ENCODE data around the gene SECISBP2L. TPM values are rescaled to one million over a fixed set of nuclear protein-coding genes. Genes with fewer than 3 reads are reported as not detected.

Gene SECISBP2L
- polyA plus RNA-seq, 5 donors, result 47.6 to 89.1 (median 81.8) TPM

DNA sequence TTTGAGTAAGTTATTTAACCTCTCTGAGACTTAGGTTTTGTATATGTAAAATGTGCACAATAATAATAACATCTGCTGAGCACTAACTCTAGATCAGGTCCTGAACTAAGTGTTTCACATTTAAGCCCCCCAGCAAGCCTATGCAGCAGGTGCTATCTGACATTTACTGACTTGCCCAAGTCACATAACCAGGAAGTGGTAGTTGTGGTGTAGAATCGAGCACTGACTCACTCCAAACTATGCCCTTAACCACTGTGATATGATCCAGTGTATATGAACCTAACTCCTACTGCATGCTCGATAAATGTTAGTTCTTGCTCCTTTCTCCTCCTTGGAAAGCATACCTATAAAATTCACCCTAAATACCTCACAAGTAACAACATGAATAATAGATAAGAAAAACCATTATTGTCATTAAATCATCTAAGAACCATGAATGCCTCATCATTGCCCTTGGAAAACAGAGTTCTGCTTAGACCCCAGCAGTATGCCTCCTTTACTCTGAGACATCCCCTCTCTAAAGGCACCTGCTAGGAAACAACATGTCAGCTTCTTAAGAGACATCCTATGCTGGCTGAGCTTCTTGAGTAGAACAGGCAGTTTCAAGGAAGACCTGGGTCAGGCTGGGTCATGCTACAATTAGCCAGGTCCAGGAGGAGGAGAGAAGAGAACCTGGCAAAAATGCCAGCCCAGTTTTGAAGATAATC is 79.5 kb downstream of the SECISBP2L start:
- no peak for DNase-seq

- no peak for DNase-seq
Measured at GRCh38 chr15:48965972-48966371, 80.3 kb downstream of the SECISBP2L start.

DNA sequence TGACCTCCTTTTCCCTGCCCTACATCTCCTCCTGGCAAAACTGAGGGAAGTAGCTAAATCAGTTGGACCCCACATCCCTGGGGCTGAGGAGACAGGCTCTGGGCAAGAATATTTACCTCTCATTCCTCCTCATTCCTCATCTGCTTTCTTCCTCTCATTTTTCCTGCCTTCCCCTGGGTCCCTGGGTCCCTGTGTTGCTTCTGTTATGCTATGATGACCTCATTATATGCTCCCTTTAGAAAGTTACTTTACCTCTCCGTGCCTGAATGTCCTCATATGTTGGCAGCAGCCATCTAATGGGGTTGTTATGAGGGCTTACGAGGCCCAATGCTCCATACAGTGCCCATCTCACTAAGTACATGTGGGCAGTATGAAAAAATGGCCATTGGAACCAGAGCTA is 81.3 kb downstream of the SECISBP2L start:
- DNase-seq, result no peak

GRCh38 chr15:48963524-48964113 is 82.6 kb downstream of the SECISBP2L start, which contains the start of gene SHC4:
TSS of gene SHC4 (minus strand) at chr15:48963919. CDS start at chr15:48963015, 904 bp downstream.
- peak; percentile 58 to 67 for DNase-seq

DNA sequence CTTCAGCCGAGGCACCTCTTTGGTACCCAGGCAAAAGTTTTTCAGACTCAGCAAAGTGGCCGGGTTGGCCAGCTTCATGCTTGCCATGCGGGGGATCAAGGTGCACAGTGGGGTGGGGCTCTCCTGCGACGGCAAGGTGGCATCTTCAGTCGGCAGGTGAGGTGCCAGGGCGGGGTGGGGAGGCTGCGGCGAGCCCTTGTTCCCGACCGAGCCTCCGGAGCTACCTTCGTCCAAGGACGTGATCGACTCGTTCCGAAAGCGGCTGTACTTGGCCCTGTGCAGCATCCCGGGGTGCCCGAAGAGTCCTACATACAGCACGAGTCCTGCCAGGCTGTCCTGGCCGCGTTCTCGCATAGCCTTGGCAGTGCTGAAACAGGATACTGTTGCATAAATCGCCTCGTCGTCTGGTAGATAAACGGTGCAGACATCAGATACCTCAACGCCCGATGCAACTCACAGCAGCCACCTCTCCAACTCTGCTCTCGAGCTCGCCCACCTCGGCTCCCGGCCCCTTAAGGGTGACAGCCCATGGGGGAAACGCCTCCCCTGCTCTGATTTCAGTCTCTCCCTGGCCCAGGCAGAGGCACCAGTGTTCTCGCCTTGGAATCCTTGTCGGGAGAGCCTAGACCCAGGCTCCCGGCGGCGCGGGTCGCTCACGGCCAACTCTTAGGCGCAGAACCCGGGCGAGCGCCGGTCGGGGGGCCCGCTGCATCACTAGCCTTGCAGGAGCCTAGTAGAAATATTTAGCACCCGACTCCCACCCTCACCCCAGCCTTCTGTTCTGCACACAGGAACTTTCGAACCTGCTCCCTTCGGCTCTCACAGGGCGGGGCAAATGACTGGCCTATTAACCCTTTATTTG is 83.4 kb downstream of the SECISBP2L start:
- DNase-seq, result no peak

- no peak for DNase-seq
Measured at GRCh38 chr15:48955967-48956366, 90.3 kb downstream of the SECISBP2L start.

DNA sequence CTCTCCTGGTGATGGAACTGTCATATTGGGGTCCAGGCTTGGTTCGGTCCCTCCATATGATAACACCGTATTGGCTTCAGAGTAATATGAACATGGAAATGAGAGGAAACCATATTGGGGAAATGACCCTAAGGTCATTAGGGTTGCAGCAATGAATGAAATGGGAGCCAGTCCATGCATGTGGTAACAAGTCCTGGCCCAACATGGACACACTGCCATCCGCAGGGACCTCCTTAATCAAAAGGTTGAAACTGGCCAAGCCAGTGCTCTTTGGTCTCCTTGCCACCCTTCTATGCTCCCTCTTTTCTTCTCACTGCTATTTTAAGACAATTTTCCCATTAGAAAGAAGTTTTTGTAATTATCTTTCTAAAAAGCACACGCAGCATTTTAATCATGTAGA is 90.9 kb downstream of the SECISBP2L start:
- no peak for DNase-seq

DNA sequence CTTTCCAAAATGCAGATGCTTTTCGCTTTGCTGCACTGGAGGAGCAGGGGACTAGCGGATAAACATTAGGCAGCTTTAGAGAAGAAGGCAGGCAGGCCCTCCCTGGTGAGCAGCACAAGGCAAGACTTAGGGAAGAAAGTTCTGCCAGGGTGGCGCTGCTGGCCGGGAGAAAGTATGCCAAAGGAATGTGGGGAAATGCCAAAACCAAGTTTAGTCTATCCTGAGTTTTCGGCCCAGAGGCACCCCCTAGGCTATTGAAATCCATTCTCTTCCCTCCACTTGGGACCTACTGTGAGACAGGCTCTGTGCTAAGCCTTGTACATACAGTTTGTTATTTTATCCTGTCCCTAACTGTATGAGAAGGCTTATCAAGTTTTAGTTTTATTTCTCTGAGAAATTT is 91.7 kb downstream of the SECISBP2L start:
- DNase-seq, result no peak

- DNase-seq, result no peak
Measured at GRCh38 chr15:48946840-48947187, 99.4 kb downstream of the SECISBP2L start.

DNA sequence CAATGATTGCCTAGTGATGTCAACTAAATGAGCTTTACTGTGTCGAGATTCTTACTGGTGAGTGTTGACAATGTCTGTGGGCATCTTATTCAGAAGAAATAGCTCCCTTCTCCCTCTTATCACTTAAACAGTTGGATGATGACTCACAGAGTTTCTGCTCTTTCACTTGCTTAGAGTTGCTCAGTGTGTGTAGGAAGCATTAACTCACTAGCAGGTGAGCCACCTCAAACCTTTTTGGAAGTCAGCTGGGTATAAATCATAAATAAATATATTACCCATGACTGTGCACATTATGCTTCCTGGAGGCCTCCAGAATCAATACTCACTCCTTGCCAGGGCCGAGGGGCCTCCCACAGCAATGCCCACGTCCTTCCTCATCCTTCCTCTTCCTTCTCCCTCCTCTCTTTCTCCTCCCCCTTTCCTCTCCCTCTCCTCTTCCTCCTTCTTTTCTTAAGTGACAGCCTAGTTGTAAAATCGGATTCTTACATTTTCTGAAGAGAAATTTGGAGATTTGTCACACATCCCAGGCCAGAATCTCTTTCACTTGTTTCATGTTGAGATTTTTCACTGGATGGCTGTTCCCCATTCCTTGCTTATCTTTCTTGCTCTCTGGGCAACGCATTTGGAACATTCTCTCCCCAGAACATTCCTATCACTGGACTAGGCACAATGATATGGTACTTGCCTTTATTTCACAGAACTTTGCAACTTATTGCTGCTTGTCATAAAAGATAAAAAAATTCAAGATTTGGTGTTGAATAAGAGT is 100.0 kb downstream of the SECISBP2L start:
- DNase-seq, result no peak

DNA sequence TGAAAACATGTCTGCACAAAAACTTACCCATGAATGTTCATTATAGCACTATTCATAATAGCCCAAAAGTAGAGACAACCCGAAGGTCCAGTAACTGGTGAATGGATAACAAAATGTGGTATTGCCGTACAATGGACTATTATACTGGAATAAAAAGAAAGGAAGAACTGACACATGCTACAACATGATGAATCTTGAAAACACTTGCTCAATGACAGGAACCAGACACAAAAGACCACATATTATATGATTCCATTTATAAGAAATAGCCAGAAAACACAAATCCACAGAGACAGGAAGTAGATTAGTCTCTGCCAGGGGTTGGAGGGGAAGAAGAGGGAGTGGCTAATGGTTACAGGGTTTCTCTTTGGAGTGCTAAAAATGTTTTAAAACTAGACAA is 100.9 kb downstream of the SECISBP2L start:
- no peak for DNase-seq

DNA sequence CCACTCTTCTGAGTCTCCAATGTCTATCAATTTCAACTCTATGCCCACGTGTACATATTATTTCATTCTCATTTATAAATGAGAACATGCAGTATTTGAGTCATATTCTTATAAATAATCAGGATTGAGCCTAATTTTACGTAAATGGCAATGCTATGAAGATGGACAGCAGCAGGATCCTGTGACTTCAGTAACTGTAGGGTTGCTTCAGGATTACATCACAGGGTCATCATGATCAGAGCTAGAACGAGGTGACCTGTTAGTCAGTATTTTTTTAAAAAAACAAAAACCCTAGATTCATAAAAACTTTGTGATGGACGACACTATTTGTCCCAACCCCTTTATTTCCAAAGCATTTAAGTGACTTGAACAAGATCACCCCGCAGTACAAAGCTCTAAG is 104.3 kb downstream of the SECISBP2L start:
- DNase-seq, result no peak

DNA sequence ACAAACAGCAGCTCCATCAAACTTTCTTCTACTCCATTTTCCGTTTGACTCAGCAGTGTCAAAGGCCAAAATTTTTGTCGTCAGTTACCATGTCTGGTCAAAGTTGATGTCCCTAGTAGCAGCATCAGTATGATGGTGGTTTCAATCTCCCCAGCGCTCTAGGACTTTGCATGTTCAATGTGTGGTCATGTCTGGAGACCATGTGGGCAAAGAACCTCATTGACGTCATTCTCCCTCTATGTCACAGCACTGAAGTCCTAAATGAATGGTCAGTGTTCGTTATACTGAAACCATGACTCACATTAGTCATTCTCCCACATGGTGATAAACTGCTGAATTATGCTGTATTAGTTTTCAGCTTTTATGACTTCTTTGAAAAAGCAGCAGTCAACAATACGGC is 105.7 kb downstream of the SECISBP2L start:
- no peak for DNase-seq

DNA sequence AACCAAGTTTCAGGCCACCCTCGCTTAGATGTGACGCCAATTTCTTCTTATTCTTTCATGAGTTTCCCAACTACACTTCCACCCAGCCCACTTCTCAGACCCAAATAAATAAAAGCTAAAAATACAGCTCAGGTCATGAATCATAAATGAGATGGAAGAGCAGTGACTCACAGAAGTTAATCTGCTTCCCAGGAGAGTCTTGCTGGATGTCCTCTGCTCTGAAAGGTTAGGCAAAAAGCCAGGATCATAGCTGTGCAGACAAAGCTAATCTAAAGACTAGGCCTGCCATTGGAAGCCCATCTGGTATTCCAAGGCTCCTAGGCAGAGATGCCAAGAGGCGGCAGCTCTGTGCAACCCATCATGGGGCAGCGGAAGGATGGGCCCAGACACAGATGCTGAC is 106.6 kb downstream of the SECISBP2L start:
- DNase-seq, result no peak

Other genes with a start within 250 kb of the SECISBP2L start
- gene CEP152, start 235.4 kb downstream of the SECISBP2L start, polyA plus RNA-seq (ENCODE audit: insufficient read depth in 1 of 5, insufficient read length in 5 of 5, low replicate concordance in 1 of 5), result 10 to 100 TPM in 3 of 5 donors, 1 to 10 TPM in 2; 5.7 to 14.7 (median 13.0) TPM
- 100 to 1,000 TPM; 234 to 317 (median 287) TPM for gene EID1, start 168.3 kb downstream of the SECISBP2L start, polyA plus RNA-seq (ENCODE audit: insufficient read depth in 1 of 5, insufficient read length in 5 of 5, low replicate concordance in 1 of 5)
- 1 to 10 TPM in 3 of 5 donors, under 1 TPM in 2; 0.83 to 1.2 (median 1.2) TPM for gene SHC4, start 82.5 kb downstream of the SECISBP2L start, polyA plus RNA-seq (ENCODE audit: insufficient read depth in 1 of 5, insufficient read length in 5 of 5, low replicate concordance in 1 of 5)
- gene COPS2, start 109.2 kb upstream of the SECISBP2L start, polyA plus RNA-seq (ENCODE audit: insufficient read depth in 1 of 5, insufficient read length in 5 of 5, low replicate concordance in 1 of 5), result 100 to 1,000 TPM in 3 of 5 donors, 10 to 100 TPM in 2; 75.8 to 127 (median 110) TPM
- gene GALK2, start 123.8 kb upstream of the SECISBP2L start, polyA plus RNA-seq (ENCODE audit: insufficient read depth in 1 of 5, insufficient read length in 5 of 5, low replicate concordance in 1 of 5), result 10 to 100 TPM; 22.2 to 26.4 (median 25.4) TPM

Measured in right lung (tissue), 5 donors.